Tibial nerve (tissue), 4 donors: ENCODE measurements around the gene MYRIP.

Source experiments
- CTCF ChIP-seq, 5 experiments: fragments of 200-600 bp in 3 of 5; fragments of 450-650 bp in 2 of 5; sonication (generic) in 3 of 5; IDR thresholded peaks; one replicate each; pipeline ENCODE4 v1.5.1; 2016 to 2019; ENCODE audit warnings: antibody characterized with exemption in 5 of 5, mild to moderate bottlenecking in 3 of 5, moderate library complexity in 2 of 5
- EP300 ChIP-seq, 2 donors: sonication (generic); formaldehyde crosslinking; IDR thresholded peaks; one replicate each; pipeline ENCODE4 v1.6.1; 2017; ENCODE audit warnings: antibody characterized with exemption in 2 of 2, mild to moderate bottlenecking in 1 of 2
- POLR2A ChIP-seq, 2 donors: fragments of 450-650 bp; IDR thresholded peaks; one replicate each; pipeline ENCODE4 v1.6.1; 2017; ENCODE audit warnings: antibody characterized with exemption in 2 of 2, mild to moderate bottlenecking in 2 of 2, moderate library complexity in 2 of 2

GRCh38 chr3:40223856-40224255, 414.4 kb downstream of the MYRIP start:
- TF ChIP-seq CTCF (IDR thresholded peaks at IDR 0.05): no peak
- no peak for TF ChIP-seq POLR2A (IDR thresholded peaks at IDR 0.05)
- no peak for TF ChIP-seq EP300 (IDR thresholded peaks at IDR 0.05)
